ENCODE measurements around the gene TP53I13.
"Not testable (repeated sequence)": the region's sequence is repeated elsewhere in the genome, so short reads cannot be mapped to it uniquely, and the experiment has no call there.

TP53I13 gene

GRCh38 chr17:29568331-29569244, at the start of gene TP53I13:
Gene TP53I13, plus strand, starts transcription at chr17:29568701. Its CDS starts 58 bp downstream, at chr17:29568759.
- Histone ChIP-seq H3K9ac (ENCODE audit: low read depth, low read length) (peak within 1 kb of the TSS; percentile 59), H3K4me1 (ENCODE audit: insufficient read depth, low read length) (peaks cover 8% of the 10 kb centered on the region; the same call in 1 of the 2 replicates)

GRCh38 chr17:29524692-29525091, 43.8 kb upstream of the TP53I13 start:
- Histone ChIP-seq H3K4me1 (ENCODE audit: insufficient read depth, low read length) (no peaks in the 10 kb centered on the region), H3K9me3 (ENCODE audit: control insufficient read depth, insufficient read depth, low read length) (no peaks in the 10 kb centered on the region), H3K9ac (ENCODE audit: low read depth, low read length) (no peak overlapping the region), H3K36me3 (ENCODE audit: insufficient read depth, low read length) (peaks cover 9% of the 10 kb centered on the region; the same call in 1 of the 2 replicates)

More at GRCh38 chr17:29568331-29569244, at the start of gene TP53I13:
- Histone ChIP-seq H3K9me3 (ENCODE audit: control insufficient read depth, insufficient read depth, low read length) (no peaks in the 10 kb centered on the region), H3K36me3 (ENCODE audit: insufficient read depth, low read length) (no peaks in the 10 kb centered on the region)

DNA sequence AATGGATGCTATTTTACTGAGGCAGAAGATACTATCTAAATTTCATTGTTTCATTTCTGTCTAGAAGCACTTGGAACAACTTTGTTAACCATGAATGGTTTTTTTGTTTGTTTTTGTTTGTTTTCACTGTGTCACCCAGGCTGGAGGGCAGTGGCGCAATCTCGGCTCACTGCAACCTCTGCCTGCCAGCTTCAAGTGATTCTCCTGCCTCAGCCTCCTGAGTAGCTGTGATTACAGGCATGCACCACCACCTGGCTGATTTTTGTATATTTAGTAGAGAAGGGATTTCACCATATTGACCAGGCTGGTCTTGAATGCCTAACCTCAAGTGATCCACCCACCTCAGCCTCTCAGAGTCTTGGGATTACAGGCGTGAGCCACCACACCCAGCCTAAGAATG, 42.2 kb upstream of the TP53I13 start:
- no peaks in the 10 kb centered on the region for H3K9me3 ChIP-seq (ENCODE audit: control insufficient read depth, insufficient read depth, low read length)
- no peaks in the 10 kb centered on the region for H3K4me1 ChIP-seq (ENCODE audit: insufficient read depth, low read length)
- H3K9ac ChIP-seq (ENCODE audit: low read depth, low read length) = no peak overlapping the region
- peaks cover 14% of the 10 kb centered on the region; the same call in 1 of the 2 replicates for H3K36me3 ChIP-seq (ENCODE audit: insufficient read depth, low read length)

- H3K9me3 ChIP-seq (ENCODE audit: control insufficient read depth, insufficient read depth, low read length) = no peaks in the 10 kb centered on the region
- peaks cover 22% of the 10 kb centered on the region for H3K36me3 ChIP-seq (ENCODE audit: insufficient read depth, low read length)
- H3K4me1 ChIP-seq (ENCODE audit: insufficient read depth, low read length) = no peaks in the 10 kb centered on the region
- no peak overlapping the region for H3K9ac ChIP-seq (ENCODE audit: low read depth, low read length)
These were observed 34.5 kb upstream of the TP53I13 start for GRCh38 chr17:29533976-29534375.

GRCh38 chr17:29544066-29544465, 24.4 kb upstream of the TP53I13 start:
- Histone ChIP-seq H3K36me3 (ENCODE audit: insufficient read depth, low read length) (no peaks in the 10 kb centered on the region; the same call in none of the 2 replicates), H3K9ac (ENCODE audit: low read depth, low read length) (no peak overlapping the region), H3K4me1 (ENCODE audit: insufficient read depth, low read length) (no peaks in the 10 kb centered on the region; the same call in 1 of the 2 replicates), H3K9me3 (ENCODE audit: control insufficient read depth, insufficient read depth, low read length) (no peaks in the 10 kb centered on the region)

- Histone ChIP-seq H3K36me3 (ENCODE audit: insufficient read depth, low read length) (no peaks in the 10 kb centered on the region; the same call in none of the 2 replicates), H3K4me1 (ENCODE audit: insufficient read depth, low read length) (no peaks in the 10 kb centered on the region; the same call in 1 of the 2 replicates), H3K9me3 (ENCODE audit: control insufficient read depth, insufficient read depth, low read length) (no peaks in the 10 kb centered on the region), H3K9ac (ENCODE audit: low read depth, low read length) (no peak overlapping the region)
These were observed 22.4 kb upstream of the TP53I13 start for GRCh38 chr17:29546085-29546484.

- no peaks in the 10 kb centered on the region; the same call in none of the 2 replicates for H3K36me3 ChIP-seq (ENCODE audit: insufficient read depth, low read length)
- H3K9ac ChIP-seq (ENCODE audit: low read depth, low read length) = no peak overlapping the region
- H3K4me1 ChIP-seq (ENCODE audit: insufficient read depth, low read length) = no peaks in the 10 kb centered on the region; the same call in 1 of the 2 replicates
- H3K9me3 ChIP-seq (ENCODE audit: control insufficient read depth, insufficient read depth, low read length) = no peaks in the 10 kb centered on the region
These were observed 21.7 kb upstream of the TP53I13 start for GRCh38 chr17:29546830-29547229.

GRCh38 chr17:29549177-29549923, 19.2 kb upstream of the TP53I13 start:
- no peaks in the 10 kb centered on the region; the same call in 1 of the 2 replicates for H3K4me1 ChIP-seq (ENCODE audit: insufficient read depth, low read length)
- H3K9ac ChIP-seq (ENCODE audit: low read depth, low read length) = no peak overlapping the region
- H3K36me3 ChIP-seq (ENCODE audit: insufficient read depth, low read length) = no peaks in the 10 kb centered on the region; the same call in 1 of the 2 replicates
- H3K9me3 ChIP-seq (ENCODE audit: control insufficient read depth, insufficient read depth, low read length) = no peaks in the 10 kb centered on the region

DNA sequence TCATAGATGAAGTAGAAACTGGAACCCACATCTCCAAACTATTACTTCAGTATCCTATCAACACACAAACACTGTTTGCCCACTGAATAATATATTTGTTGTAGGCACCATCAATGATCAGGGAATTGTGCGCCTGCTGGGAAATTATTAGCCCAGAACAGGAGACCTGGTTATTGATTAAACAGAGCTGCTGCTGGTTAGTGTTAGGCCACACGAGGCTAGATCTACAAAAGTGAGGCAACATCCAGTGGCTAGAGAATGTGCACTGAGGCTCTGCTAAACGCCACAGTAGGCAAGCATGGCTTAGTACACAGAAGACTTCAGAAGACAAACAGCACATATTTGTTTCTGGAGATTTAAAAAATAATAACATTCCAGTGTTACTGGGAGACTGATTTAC, 12.7 kb upstream of the TP53I13 start:
- Histone ChIP-seq H3K9ac (ENCODE audit: low read depth, low read length) (no peak overlapping the region), H3K9me3 (ENCODE audit: control insufficient read depth, insufficient read depth, low read length) (no peaks in the 10 kb centered on the region), H3K36me3 (ENCODE audit: insufficient read depth, low read length) (no peaks in the 10 kb centered on the region), H3K4me1 (ENCODE audit: insufficient read depth, low read length) (no peaks in the 10 kb centered on the region)

DNA sequence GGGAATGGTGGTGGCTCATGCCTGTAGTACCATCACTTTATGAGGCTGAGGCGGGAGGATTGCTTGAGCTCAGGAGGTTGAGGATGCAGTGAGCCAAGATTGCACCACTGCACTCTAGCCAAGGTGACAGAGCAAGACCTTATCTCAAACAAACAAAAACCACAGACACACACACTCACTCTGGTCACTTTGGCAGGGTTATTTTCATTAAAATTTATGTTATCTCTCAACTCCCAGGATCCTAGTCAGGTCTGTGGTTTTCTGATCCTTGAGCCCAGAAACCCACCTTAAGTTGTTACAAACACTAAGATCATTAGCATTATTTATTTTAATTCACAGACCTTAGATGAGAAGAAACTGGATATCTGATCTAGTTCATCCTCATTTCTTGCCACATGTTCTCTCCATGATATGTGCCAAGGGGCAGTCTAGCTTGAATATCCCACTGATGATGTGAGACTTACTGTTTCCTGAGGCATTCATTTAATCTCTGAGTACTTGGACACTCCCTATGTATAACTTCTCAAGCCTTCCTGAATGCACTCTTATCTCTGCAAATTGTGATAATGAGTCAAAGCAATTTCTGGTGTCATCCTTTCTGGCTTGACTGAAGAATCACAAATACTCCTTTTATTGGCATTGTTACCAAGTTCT, 11.3 kb upstream of the TP53I13 start:
- H3K9ac ChIP-seq (ENCODE audit: low read depth, low read length) = no peak overlapping the region
- no peaks in the 10 kb centered on the region for H3K36me3 ChIP-seq (ENCODE audit: insufficient read depth, low read length)
- H3K4me1 ChIP-seq (ENCODE audit: insufficient read depth, low read length) = no peaks in the 10 kb centered on the region
- no peaks in the 10 kb centered on the region for H3K9me3 ChIP-seq (ENCODE audit: control insufficient read depth, insufficient read depth, low read length)

DNA sequence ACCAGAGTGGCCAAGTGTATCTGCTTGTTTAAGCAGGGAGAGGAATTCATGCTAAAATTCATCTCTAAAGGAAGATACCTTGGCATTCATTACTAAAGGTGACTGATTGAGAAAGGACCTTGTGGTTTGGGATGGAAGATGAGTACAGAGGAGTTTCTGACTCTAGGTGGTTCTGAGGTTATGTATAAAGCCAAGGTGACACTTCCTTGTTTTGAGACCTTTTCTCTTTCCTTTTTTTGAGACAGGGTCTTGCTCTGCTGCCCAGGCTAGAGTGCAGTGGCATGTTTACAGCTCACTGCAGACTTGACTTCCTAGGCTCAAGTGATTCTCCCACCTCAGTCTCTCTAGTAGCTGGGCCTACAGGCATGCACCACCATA, 10.8 kb upstream of the TP53I13 start:
- Histone ChIP-seq H3K4me1 (ENCODE audit: insufficient read depth, low read length) (no peaks in the 10 kb centered on the region), H3K9ac (ENCODE audit: low read depth, low read length) (no peak overlapping the region), H3K9me3 (ENCODE audit: control insufficient read depth, insufficient read depth, low read length) (no peaks in the 10 kb centered on the region), H3K36me3 (ENCODE audit: insufficient read depth, low read length) (no peaks in the 10 kb centered on the region)

DNA sequence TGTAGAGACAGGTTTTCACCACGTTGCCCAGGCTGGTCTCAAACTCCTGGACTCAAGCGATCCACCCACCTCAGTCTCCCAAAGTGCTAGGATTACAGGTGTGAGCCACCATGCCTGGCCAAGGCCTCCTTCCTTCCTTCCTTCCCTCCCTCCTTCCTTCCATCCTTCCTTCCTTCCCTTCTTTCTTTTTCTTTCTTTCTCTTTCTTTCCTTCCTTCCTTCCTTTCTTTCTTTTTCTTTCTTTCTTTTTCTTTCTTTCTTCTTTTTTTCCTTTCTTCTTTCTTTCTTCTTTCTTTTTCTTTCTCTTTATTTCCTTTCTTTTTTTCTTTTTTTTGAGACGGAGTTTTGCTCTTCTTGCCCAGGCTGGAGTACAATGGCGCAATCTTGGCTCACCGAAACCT, 10.4 kb upstream of the TP53I13 start:
- H3K9me3 ChIP-seq (ENCODE audit: control insufficient read depth, insufficient read depth, low read length); H3K36me3 ChIP-seq (ENCODE audit: insufficient read depth, low read length); H3K4me1 ChIP-seq (ENCODE audit: insufficient read depth, low read length); H3K9ac ChIP-seq (ENCODE audit: low read depth, low read length): not testable (repeated sequence)

- H3K4me1 ChIP-seq (ENCODE audit: insufficient read depth, low read length) = no peaks in the 10 kb centered on the region
- H3K36me3 ChIP-seq (ENCODE audit: insufficient read depth, low read length) = no peaks in the 10 kb centered on the region
- no peaks in the 10 kb centered on the region for H3K9me3 ChIP-seq (ENCODE audit: control insufficient read depth, insufficient read depth, low read length)
- H3K9ac ChIP-seq (ENCODE audit: low read depth, low read length) = no peak overlapping the region
These were observed 8.9 kb upstream of the TP53I13 start for GRCh38 chr17:29559640-29560039.

- H3K9me3 ChIP-seq (ENCODE audit: control insufficient read depth, insufficient read depth, low read length) = no peaks in the 10 kb centered on the region
- H3K4me1 ChIP-seq (ENCODE audit: insufficient read depth, low read length) = peaks cover under 1% of the 10 kb centered on the region; the same call in 1 of the 2 replicates
- no peak overlapping the region for H3K9ac ChIP-seq (ENCODE audit: low read depth, low read length)
- H3K36me3 ChIP-seq (ENCODE audit: insufficient read depth, low read length) = no peaks in the 10 kb centered on the region
These were observed 8.2 kb upstream of the TP53I13 start for GRCh38 chr17:29560316-29560715.
